ENCODE data around the gene PIN1.

PIN1 gene

DNA sequence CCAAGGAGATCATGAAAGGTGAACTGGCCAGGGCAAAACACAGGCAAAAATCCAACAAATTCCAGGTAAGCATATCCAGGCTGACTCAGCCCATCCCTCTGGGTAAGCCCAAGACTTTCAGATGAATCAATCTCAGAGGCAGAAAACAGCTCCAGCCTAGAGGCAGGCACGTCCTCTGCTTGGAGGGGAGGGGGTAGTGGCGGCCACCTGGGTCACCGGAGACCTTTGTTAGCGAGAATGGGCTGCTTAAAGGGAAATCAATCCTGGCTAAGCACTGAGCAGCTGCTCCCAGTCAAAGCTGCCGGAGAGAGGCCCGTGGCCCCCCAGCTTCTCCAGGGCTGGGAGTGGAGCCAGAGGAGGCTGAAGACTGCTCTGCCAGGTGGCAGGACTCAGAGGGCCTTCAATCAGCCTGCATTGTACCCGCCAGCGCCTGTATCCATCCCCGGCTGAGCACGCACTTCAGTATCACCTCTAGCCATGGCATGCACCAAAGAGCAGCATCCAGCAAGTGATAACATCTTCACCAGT, 48.2 kb downstream of the PIN1 start:
- TF ChIP-seq POLR2A (IDR thresholded peaks at IDR 0.05; ENCODE audit: extremely low read depth, insufficient read length): no peak
- TF ChIP-seq MYC (IDR thresholded peaks at IDR 0.05; ENCODE audit: low read depth, low read length): no peak
- TF ChIP-seq, protein P1, sequence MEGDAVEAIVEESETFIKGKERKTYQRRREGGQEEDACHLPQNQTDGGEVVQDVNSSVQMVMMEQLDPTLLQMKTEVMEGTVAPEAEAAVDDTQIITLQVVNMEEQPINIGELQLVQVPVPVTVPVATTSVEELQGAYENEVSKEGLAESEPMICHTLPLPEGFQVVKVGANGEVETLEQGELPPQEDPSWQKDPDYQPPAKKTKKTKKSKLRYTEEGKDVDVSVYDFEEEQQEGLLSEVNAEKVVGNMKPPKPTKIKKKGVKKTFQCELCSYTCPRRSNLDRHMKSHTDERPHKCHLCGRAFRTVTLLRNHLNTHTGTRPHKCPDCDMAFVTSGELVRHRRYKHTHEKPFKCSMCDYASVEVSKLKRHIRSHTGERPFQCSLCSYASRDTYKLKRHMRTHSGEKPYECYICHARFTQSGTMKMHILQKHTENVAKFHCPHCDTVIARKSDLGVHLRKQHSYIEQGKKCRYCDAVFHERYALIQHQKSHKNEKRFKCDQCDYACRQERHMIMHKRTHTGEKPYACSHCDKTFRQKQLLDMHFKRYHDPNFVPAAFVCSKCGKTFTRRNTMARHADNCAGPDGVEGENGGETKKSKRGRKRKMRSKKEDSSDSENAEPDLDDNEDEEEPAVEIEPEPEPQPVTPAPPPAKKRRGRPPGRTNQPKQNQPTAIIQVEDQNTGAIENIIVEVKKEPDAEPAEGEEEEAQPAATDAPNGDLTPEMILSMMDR (IDR thresholded peaks at IDR 0.05; ENCODE audit: low read depth, low read length): no peak
- TF ChIP-seq, protein P2, sequence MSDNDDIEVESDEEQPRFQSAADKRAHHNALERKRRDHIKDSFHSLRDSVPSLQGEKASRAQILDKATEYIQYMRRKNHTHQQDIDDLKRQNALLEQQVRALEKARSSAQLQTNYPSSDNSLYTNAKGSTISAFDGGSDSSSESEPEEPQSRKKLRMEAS (IDR thresholded peaks at IDR 0.05; ENCODE audit: low read depth, low read length): no peak
- no peak overlapping the region for H3K4me3 ChIP-seq (ENCODE audit: low read depth, low read length)
- DNase-seq (ENCODE audit: low read depth): no peak

GRCh38 chr19:9883764-9884163, 48.6 kb downstream of the PIN1 start:
- H3K4me3 ChIP-seq (ENCODE audit: low read depth, low read length): no peak overlapping the region
- DNase-seq (ENCODE audit: low read depth): no peak
- TF ChIP-seq POLR2A (IDR thresholded peaks at IDR 0.05; ENCODE audit: extremely low read depth, insufficient read length) (no peak), MYC (IDR thresholded peaks at IDR 0.05; ENCODE audit: low read depth, low read length) (no peak)
- TF ChIP-seq, protein P1 (IDR thresholded peaks at IDR 0.05; ENCODE audit: low read depth, low read length): no peak
- TF ChIP-seq, protein P2 (IDR thresholded peaks at IDR 0.05; ENCODE audit: low read depth, low read length): no peak

- H3K4me3 ChIP-seq (ENCODE audit: low read depth, low read length): no peak overlapping the region
- TF ChIP-seq MYC (IDR thresholded peaks at IDR 0.05; ENCODE audit: low read depth, low read length) (no peak), POLR2A (IDR thresholded peaks at IDR 0.05; ENCODE audit: extremely low read depth, insufficient read length) (no peak)
- TF ChIP-seq, protein P2 (IDR thresholded peaks at IDR 0.05; ENCODE audit: low read depth, low read length): no peak
- TF ChIP-seq, protein P1 (IDR thresholded peaks at IDR 0.05; ENCODE audit: low read depth, low read length): no peak
- DNase-seq (ENCODE audit: low read depth): no peak
Measured at GRCh38 chr19:9885077-9885552, 50.0 kb downstream of the PIN1 start.

DNA sequence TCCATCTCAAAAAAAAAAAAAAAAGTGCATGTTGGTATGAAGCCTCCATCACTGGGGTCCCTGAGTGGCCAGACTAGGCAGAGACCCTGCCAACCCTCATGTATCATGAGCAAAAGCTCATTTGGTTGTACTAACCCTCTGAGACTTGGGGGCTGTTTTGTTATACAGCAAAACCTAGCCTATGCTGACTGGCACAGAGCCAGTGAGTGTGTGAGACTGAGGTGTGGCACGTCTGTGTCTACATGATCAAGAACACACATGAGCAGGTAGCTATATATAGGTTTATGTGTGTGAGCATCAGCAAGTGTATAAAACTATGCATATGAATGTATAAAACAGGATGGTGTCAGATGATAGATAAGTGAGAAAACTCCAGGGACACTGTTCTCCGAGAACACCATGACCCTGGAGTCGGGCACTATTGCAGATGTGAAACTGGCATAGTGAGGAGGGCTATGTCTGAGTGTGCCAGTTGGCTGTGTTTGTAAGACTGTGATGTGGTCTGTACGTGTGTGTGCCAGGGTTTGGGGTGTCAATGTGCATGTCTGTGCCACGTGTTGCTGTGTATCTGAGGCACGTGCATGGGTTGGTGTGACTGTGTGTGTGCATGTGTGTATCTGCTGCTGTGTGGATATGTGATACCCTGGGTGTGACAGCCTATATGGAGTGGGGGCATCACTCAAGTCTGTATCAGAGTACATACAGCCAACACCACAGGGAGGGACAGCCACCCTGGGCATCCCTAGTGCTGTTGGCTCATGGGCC, 56.7 kb downstream of the PIN1 start:
- DNase-seq (ENCODE audit: low read depth): no peak
- H3K4me3 ChIP-seq (ENCODE audit: low read depth, low read length): no peak overlapping the region
- TF ChIP-seq, protein P1 (IDR thresholded peaks at IDR 0.05; ENCODE audit: low read depth, low read length): no peak
- TF ChIP-seq, protein P2 (IDR thresholded peaks at IDR 0.05; ENCODE audit: low read depth, low read length): peak; percentile 76

Measured in NB4 (cell line).